Central memory CD8-positive, alpha-beta T cell (primary cell): ENCODE results near the gene FAAP100.
A peak's percentile ranks its signal among the peaks of the same experiment; 100 is the strongest.

Source experiments
- ATAC-seq: fragments of 150-1000 bp; cut with Tn5 transposase; replicated peaks from 2 replicates; pipeline ENCODE4 v1.10.0; 2022; ENCODE audit warnings: mild to moderate bottlenecking, moderate FRiP score, moderate number of reproducible peaks; ENCODE audit not compliant: poor library complexity, severe bottlenecking; ENCODE audit errors: extremely low read depth
- DNase-seq, 2 donors: peaks; one replicate each; pipeline ENCODE4 v3.0.0; 2021; ENCODE audit warnings: low spot score in 2 of 2
- H3K27ac Mint-ChIP-seq: one replicate; pipeline ENCODE4 v1.8.0; 2022; ENCODE audit warnings: low read depth, mild to moderate bottlenecking, moderate library complexity, mixed read lengths
- H3K27me3 Mint-ChIP-seq: one replicate; pipeline ENCODE4 v1.8.0; 2022; ENCODE audit warnings: mixed read lengths
- H3K36me3 Mint-ChIP-seq: one replicate; pipeline ENCODE4 v1.8.0; 2022; ENCODE audit warnings: mild to moderate bottlenecking, moderate library complexity, mixed read lengths; ENCODE audit not compliant: insufficient read depth
- H3K4me1 Mint-ChIP-seq: one replicate; pipeline ENCODE4 v1.8.0; 2022; ENCODE audit warnings: mixed read lengths
- H3K4me3 Mint-ChIP-seq: one replicate; pipeline ENCODE4 v1.8.0; 2022; ENCODE audit warnings: mild to moderate bottlenecking, moderate library complexity, mixed read lengths
- H3K9me3 Mint-ChIP-seq: one replicate; pipeline ENCODE4 v1.8.0; 2022; ENCODE audit warnings: mixed read lengths

FAAP100 gene

GRCh38 chr17:81499601-81499970 lies 52.6 kb downstream of the FAAP100 start:
- no peak overlapping the region for H3K4me3 Mint-ChIP-seq
- H3K27ac Mint-ChIP-seq, result no peak overlapping the region
- H3K9me3 Mint-ChIP-seq, result no peaks in the 10 kb centered on the region
- no peaks in the 10 kb centered on the region for H3K36me3 Mint-ChIP-seq
- no peaks in the 10 kb centered on the region for H3K4me1 Mint-ChIP-seq
- no peak for ATAC-seq
- no peak for DNase-seq
- peaks cover 6% of the 10 kb centered on the region for H3K27me3 Mint-ChIP-seq

GRCh38 chr17:81498953-81499600 lies 53.1 kb downstream of the FAAP100 start:
- DNase-seq (no peak), ATAC-seq (no peak)
- no peaks in the 10 kb centered on the region for H3K4me1 Mint-ChIP-seq
- no peaks in the 10 kb centered on the region for H3K36me3 Mint-ChIP-seq
- H3K27me3 Mint-ChIP-seq, result peaks cover 11% of the 10 kb centered on the region
- no peak overlapping the region for H3K27ac Mint-ChIP-seq
- no peaks in the 10 kb centered on the region for H3K9me3 Mint-ChIP-seq
- no peak overlapping the region for H3K4me3 Mint-ChIP-seq

- DNase-seq, result no peak
- ATAC-seq, result no peak
- H3K9me3 Mint-ChIP-seq, result no peaks in the 10 kb centered on the region
- H3K36me3 Mint-ChIP-seq, result no peaks in the 10 kb centered on the region
- H3K27ac Mint-ChIP-seq, result no peak overlapping the region
- H3K4me3 Mint-ChIP-seq, result no peak overlapping the region
- no peaks in the 10 kb centered on the region for H3K4me1 Mint-ChIP-seq
- H3K27me3 Mint-ChIP-seq, result peaks cover 45% of the 10 kb centered on the region
These were observed 57.4 kb downstream of the FAAP100 start for GRCh38 chr17:81494626-81495377.

- Mint-ChIP-seq H3K36me3 (no peaks in the 10 kb centered on the region), H3K9me3 (no peaks in the 10 kb centered on the region), H3K4me3 (no peak overlapping the region), H3K27ac (no peak overlapping the region), H3K4me1 (no peaks in the 10 kb centered on the region), H3K27me3 (peaks cover 53% of the 10 kb centered on the region)
- DNase-seq (no peak), ATAC-seq (no peak)
These were observed 58.7 kb downstream of the FAAP100 start for GRCh38 chr17:81493198-81494038.

- DNase-seq, result no peak
- H3K4me3 Mint-ChIP-seq, result no peak overlapping the region
These were observed 59.4 kb downstream of the FAAP100 start for GRCh38 chr17:81492706-81493105.

GRCh38 chr17:81492202-81492601 lies 60.0 kb downstream of the FAAP100 start:
- ATAC-seq, result no peak
- peaks cover 53% of the 10 kb centered on the region for H3K27me3 Mint-ChIP-seq
- H3K36me3 Mint-ChIP-seq, result no peaks in the 10 kb centered on the region
- no peak overlapping the region for H3K4me3 Mint-ChIP-seq
- H3K27ac Mint-ChIP-seq, result no peak overlapping the region
- no peak for DNase-seq
- H3K4me1 Mint-ChIP-seq, result no peaks in the 10 kb centered on the region
- no peaks in the 10 kb centered on the region for H3K9me3 Mint-ChIP-seq

More at GRCh38 chr17:81492706-81493105, 59.4 kb downstream of the FAAP100 start:
- no peaks in the 10 kb centered on the region for H3K9me3 Mint-ChIP-seq
- H3K4me1 Mint-ChIP-seq, result no peaks in the 10 kb centered on the region
- no peak overlapping the region for H3K27ac Mint-ChIP-seq
- H3K27me3 Mint-ChIP-seq, result peaks cover 53% of the 10 kb centered on the region
- H3K36me3 Mint-ChIP-seq, result no peaks in the 10 kb centered on the region
- ATAC-seq, result no peak

GRCh38 chr17:81491761-81492160 lies 60.4 kb downstream of the FAAP100 start:
- peaks cover 53% of the 10 kb centered on the region for H3K27me3 Mint-ChIP-seq
- H3K27ac Mint-ChIP-seq, result no peak overlapping the region
- no peak overlapping the region for H3K4me3 Mint-ChIP-seq
- no peaks in the 10 kb centered on the region for H3K9me3 Mint-ChIP-seq
- no peak for DNase-seq
- no peak for ATAC-seq
- H3K4me1 Mint-ChIP-seq, result no peaks in the 10 kb centered on the region
- no peaks in the 10 kb centered on the region for H3K36me3 Mint-ChIP-seq

- H3K27me3 Mint-ChIP-seq, result peaks cover 57% of the 10 kb centered on the region
- no peaks in the 10 kb centered on the region for H3K9me3 Mint-ChIP-seq
- no peak overlapping the region for H3K27ac Mint-ChIP-seq
These were observed 61.0 kb downstream of the FAAP100 start for GRCh38 chr17:81491181-81491581.

GRCh38 chr17:81489998-81490992 lies 61.9 kb downstream of the FAAP100 start:
- ATAC-seq (no peak), DNase-seq (no peak)
- no peaks in the 10 kb centered on the region for H3K36me3 Mint-ChIP-seq
- no peak overlapping the region for H3K27ac Mint-ChIP-seq
- H3K4me3 Mint-ChIP-seq, result peak overlapping the region; percentile 44
- no peaks in the 10 kb centered on the region for H3K9me3 Mint-ChIP-seq
- peaks cover 62% of the 10 kb centered on the region for H3K27me3 Mint-ChIP-seq
- H3K4me1 Mint-ChIP-seq, result no peaks in the 10 kb centered on the region

More at GRCh38 chr17:81491181-81491581, 61.0 kb downstream of the FAAP100 start:
- Mint-ChIP-seq H3K36me3 (no peaks in the 10 kb centered on the region), H3K4me3 (no peak overlapping the region), H3K4me1 (no peaks in the 10 kb centered on the region)
- ATAC-seq, result no peak
- no peak for DNase-seq
